ENCODE data around the gene CEP95.

CEP95 gene

DNA sequence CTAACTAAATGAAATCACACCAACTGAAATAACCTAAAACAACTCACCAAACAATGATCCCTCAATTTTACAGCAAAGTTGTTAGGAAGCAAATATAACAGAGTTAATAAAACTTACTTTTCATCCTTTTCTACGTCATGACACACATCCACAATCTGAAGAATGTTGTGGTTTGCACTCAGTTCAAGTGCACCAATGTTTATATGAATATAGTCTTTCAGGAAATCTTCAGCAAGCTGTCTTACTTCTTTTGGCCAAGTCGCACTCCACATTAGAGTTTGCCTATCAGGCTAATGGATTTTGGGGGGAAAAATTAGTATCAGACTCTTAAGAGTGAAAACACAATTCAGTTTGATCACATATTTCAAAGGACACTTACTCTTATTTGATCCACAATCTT is 4.0 kb upstream of the CEP95 start:
- no peak for DNase-seq (ENCODE audit: low read depth, low spot score)
- TF ChIP-seq, protein P1, sequence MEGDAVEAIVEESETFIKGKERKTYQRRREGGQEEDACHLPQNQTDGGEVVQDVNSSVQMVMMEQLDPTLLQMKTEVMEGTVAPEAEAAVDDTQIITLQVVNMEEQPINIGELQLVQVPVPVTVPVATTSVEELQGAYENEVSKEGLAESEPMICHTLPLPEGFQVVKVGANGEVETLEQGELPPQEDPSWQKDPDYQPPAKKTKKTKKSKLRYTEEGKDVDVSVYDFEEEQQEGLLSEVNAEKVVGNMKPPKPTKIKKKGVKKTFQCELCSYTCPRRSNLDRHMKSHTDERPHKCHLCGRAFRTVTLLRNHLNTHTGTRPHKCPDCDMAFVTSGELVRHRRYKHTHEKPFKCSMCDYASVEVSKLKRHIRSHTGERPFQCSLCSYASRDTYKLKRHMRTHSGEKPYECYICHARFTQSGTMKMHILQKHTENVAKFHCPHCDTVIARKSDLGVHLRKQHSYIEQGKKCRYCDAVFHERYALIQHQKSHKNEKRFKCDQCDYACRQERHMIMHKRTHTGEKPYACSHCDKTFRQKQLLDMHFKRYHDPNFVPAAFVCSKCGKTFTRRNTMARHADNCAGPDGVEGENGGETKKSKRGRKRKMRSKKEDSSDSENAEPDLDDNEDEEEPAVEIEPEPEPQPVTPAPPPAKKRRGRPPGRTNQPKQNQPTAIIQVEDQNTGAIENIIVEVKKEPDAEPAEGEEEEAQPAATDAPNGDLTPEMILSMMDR (IDR thresholded peaks at IDR 0.05; ENCODE audit: insufficient read depth, low read length, missing control alignments), result no peak
- CTCF ChIA-PET, result interaction anchor here (0.8 to 8.5 kb wide), 5 partner anchors 10 to 182 kb away, joined by 3 to 88 read pairs (median 4); partner anchors contain the start of gene POLG2
- POLR2A ChIA-PET, result no interaction called here
- H3K4me3 ChIP-seq (ENCODE audit: low read depth, low read length), result no peak overlapping the region

DNA sequence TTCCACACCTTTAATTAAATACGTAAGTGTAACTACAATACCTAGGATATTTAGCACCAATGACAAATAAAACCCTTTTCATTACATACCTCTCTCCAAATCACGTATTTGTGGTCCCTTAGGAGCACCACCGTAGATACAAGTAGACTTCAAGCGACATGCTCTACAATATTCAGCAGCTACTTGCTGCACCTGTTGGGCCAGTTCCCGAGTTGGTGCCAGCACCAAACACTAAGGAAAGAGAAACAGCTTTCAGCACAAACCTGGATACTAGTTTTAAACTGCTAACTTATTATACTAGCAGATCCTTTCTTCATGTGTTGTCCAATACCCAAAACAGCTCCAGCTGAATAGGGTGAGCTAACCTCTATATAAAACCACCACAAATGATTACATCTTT is 3.4 kb upstream of the CEP95 start:
- ChIA-PET CTCF (interaction anchor here (0.8 to 8.5 kb wide), 5 partner anchors 10 to 183 kb away, joined by 3 to 88 read pairs (median 4); partner anchors contain the start of gene POLG2), POLR2A (interaction anchor here (1.0 kb wide), 1 partner anchor 201 kb away, joined by 3 read pairs; no protein-coding TSS in a partner anchor)
- no peak for DNase-seq (ENCODE audit: low read depth, low spot score)
- H3K4me3 ChIP-seq (ENCODE audit: low read depth, low read length), result no peak overlapping the region; the same call in none of the 2 replicates
- TF ChIP-seq, protein P1 (IDR thresholded peaks at IDR 0.05; ENCODE audit: insufficient read depth, low read length, missing control alignments), result no peak

DNA sequence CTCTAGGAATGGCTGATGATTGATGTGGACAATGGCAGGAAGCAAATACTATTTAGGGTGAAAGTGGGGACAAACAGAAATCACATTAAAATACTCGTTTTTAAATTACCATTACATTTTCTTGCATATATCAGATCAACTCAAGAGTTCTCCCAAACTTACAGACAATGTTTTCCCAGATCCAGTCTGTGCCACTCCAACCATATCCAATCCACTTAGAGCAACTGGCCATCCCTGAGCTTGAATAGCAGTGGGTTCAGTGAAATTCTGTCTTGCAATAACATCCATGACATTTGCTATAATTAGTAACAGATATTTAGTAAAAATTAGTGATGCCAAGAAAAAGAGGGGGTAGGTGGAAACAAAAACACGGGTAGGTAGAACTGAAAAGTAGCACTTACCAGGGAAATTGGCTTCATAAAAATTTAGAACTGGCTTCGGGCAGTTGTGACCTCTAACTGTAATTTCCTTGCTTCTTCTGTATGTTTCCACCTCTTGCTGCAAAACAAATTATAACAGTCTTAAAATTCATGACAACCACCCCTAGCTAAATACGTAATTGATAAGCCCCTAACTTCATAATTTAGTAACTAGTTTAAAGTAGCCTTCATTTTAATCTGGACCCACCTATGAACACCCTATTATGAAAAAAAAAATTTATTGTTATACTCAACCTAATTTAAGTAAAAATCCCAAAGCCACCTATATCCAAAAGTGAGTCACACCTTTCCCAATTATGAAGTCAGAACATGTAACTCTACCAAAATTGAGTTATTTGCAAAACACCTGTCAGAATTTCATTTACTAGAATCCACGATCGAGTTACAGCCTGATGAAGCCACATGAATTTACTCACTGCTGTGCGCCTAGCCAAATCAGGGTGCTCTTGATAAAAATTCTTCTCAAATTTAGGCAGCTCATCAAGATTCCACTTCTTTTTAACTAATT is 2.7 kb upstream of the CEP95 start:
- TF ChIP-seq, protein P1 (IDR thresholded peaks at IDR 0.05; ENCODE audit: insufficient read depth, low read length, missing control alignments), result no peak
- no peak for DNase-seq (ENCODE audit: low read depth, low spot score)
- CTCF ChIA-PET, result interaction anchor here (0.8 to 8.5 kb wide), 4 partner anchors 11 to 145 kb away, joined by 3 to 88 read pairs (median 41); partner anchors contain the start of gene POLG2
- POLR2A ChIA-PET, result interaction anchor here (1.0 to 3.0 kb wide), 2 partner anchors 7 to 201 kb away, joined by 3 to 55 read pairs; partner anchors contain the start of gene POLG2
- H3K4me3 ChIP-seq (ENCODE audit: low read depth, low read length), result peak overlapping the region; percentile 97

DNA sequence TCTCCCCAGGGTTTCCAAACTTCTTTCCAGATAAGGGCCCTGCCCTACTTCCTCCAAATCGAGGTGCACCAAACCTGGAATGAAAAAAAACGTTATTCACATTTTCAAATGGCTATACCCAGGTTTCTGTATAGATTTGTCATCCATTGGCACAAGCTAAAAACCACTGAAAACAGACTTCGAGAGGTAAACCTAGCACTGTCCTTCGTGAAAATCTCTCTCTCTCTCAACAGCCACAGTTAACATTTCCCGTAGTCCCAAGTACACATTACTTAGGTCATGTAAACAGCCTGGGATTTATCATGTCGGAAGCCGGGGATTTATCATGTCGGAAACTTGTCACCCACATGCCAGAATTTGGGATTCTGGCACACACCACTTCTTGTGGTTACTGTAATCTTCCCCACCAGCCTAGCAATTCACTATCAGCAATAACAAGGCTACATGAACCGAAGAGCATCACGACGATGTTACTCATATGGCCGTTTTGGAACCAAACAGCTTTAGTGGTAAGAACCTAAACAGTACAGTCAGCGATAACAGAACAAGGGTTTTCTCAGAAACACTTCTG is 1.9 kb upstream of the CEP95 start:
- POLR2A ChIA-PET, result interaction anchor here (0.6 to 3.0 kb wide), 9 partner anchors 7 to 765 kb away, joined by 3 to 55 read pairs (median 6); partner anchors contain the start of gene POLG2
- H3K4me3 ChIP-seq (ENCODE audit: low read depth, low read length), result peak overlapping the region; percentile 97
- TF ChIP-seq, protein P1 (IDR thresholded peaks at IDR 0.05; ENCODE audit: insufficient read depth, low read length, missing control alignments), result no peak
- DNase-seq (ENCODE audit: low read depth, low spot score), result no peak
- CTCF ChIA-PET, result interaction anchor here (7.4 to 8.5 kb wide), 2 partner anchors 12 to 84 kb away, joined by 78 to 88 read pairs; partner anchors contain the start of gene POLG2

DNA sequence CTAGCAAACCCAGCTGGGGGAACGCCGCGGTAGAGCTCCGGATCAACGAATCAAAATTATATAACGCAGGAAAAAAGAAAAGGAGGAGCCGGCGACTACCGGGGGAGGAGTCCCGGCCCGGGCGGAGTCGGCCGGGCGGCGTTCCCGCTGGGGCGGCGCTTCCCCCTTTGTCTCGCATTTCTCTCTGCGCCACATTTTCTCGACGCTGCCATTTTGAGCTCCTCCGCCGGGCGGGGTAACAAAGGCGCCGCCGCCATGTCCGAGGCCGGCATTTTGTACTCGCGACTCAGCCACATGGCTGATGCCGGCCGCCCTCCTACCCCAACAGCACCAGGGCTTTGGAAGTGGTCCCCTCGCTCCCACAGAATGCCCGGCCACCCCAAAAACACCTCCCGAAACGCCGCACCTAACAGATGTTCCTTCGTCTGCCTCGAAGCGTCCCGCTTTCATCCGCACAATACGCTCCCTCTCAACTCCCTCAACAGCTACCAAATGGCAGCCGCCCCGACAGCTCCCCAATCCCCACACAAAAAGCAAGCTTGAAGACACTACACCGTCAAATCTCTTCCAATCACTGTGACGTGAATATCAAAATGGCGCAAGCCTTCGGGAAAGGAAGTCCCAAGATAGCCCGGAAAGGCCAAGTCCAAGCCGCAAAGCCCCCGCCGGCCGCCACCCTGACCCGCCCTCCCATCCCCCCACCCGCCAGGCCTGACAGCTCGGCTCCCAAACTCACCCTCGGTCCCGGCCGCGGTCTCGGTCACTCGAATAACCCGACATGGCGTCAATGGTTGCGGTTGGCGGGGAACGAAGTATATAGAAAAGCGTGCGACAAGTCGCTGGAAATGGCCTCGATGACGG is 1.2 kb upstream of the CEP95 start:
- ChIA-PET CTCF (interaction anchor here (7.4 to 8.5 kb wide), 2 partner anchors 12 to 85 kb away, joined by 78 to 88 read pairs; partner anchors contain the start of gene POLG2), POLR2A (interaction anchor here (0.6 to 3.0 kb wide), 15 partner anchors 8 to 765 kb away, joined by 3 to 55 read pairs (median 4); partner anchors contain the start of gene POLG2)
- DNase-seq (ENCODE audit: low read depth, low spot score), result no peak
- TF ChIP-seq, protein P1 (IDR thresholded peaks at IDR 0.05; ENCODE audit: insufficient read depth, low read length, missing control alignments), result no peak
- H3K4me3 ChIP-seq (ENCODE audit: low read depth, low read length), result peak overlapping the region; percentile 97

All from AG04449 (cell line).